ENCODE results near the gene UBLCP1.

UBLCP1 gene

GRCh38 chr5:159331093-159331973, 68.2 kb downstream of the UBLCP1 start (continued):
- TF ChIP-seq PRDM4 (tag by site-specific recombination; IDR thresholded peaks at IDR 0.05), result 0 out of 2 replicates have a peak, but pooled peaks have one; percentile 15
- TF ChIP-seq REST (tag by site-specific recombination; IDR thresholded peaks at IDR 0.05), result no peak
- TF ChIP-seq FEZF1 (tag by site-specific recombination; IDR thresholded peaks at IDR 0.05), result no peak
- TF ChIP-seq, protein P1, sequence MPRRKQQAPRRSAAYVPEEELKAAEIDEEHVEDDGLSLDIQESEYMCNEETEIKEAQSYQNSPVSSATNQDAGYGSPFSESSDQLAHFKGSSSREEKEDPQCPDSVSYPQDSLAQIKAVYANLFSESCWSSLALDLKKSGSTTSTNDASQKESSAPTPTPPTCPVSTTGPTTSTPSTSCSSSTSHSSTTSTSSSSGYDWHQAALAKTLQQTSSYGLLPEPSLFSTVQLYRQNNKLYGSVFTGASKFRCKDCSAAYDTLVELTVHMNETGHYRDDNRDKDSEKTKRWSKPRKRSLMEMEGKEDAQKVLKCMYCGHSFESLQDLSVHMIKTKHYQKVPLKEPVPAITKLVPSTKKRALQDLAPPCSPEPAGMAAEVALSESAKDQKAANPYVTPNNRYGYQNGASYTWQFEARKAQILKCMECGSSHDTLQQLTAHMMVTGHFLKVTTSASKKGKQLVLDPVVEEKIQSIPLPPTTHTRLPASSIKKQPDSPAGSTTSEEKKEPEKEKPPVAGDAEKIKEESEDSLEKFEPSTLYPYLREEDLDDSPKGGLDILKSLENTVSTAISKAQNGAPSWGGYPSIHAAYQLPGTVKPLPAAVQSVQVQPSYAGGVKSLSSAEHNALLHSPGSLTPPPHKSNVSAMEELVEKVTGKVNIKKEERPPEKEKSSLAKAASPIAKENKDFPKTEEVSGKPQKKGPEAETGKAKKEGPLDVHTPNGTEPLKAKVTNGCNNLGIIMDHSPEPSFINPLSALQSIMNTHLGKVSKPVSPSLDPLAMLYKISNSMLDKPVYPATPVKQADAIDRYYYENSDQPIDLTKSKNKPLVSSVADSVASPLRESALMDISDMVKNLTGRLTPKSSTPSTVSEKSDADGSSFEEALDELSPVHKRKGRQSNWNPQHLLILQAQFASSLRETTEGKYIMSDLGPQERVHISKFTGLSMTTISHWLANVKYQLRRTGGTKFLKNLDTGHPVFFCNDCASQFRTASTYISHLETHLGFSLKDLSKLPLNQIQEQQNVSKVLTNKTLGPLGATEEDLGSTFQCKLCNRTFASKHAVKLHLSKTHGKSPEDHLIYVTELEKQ (tag by site-specific recombination; IDR thresholded peaks at IDR 0.05; ENCODE audit: borderline replicate concordance), result no peak
- no peak for TF ChIP-seq ELK4 (IDR thresholded peaks at IDR 0.05; ENCODE audit: borderline replicate concordance, low read depth, low read length)
- TF ChIP-seq SETDB1 (IDR thresholded peaks at IDR 0.05; ENCODE audit: insufficient read length, low read length), result no peak
- TF ChIP-seq ZNF501 (tag by site-specific recombination; IDR thresholded peaks at IDR 0.05), result peak; percentile 83; the same call in 1 of the 2 replicates
- no peak; the same call in 1 of the 2 replicates for TF ChIP-seq ZNF610 (tag by site-specific recombination; IDR thresholded peaks at IDR 0.05; ENCODE audit: borderline replicate concordance)
- TF ChIP-seq ZNF416 (tag by site-specific recombination; IDR thresholded peaks at IDR 0.05), result no peak
- TF ChIP-seq HIC1 (tag by site-specific recombination; IDR thresholded peaks at IDR 0.05), result no peak
- TF ChIP-seq ZBTB1 (tag by site-specific recombination; IDR thresholded peaks at IDR 0.05), result no peak
- no peak for TF ChIP-seq SALL2 (tag by site-specific recombination; IDR thresholded peaks at IDR 0.05; ENCODE audit: borderline replicate concordance)
- peak; percentile 82 for TF ChIP-seq GLIS1 (tag by site-specific recombination; IDR thresholded peaks at IDR 0.05)
- TF ChIP-seq ZNF2 (tag by site-specific recombination; IDR thresholded peaks at IDR 0.05), result peak; percentile 100
- no peak for TF ChIP-seq ZNF26 (tag by site-specific recombination; IDR thresholded peaks at IDR 0.05)
- TF ChIP-seq SP2 (tag by site-specific recombination; IDR thresholded peaks at IDR 0.05), result peak; percentile 55
- TF ChIP-seq ZNF530 (tag by site-specific recombination; IDR thresholded peaks at IDR 0.05; ENCODE audit: low read depth), result no peak
- TF ChIP-seq ZBTB44 (tag by site-specific recombination; IDR thresholded peaks at IDR 0.05), result no peak
- TF ChIP-seq, protein P2, sequence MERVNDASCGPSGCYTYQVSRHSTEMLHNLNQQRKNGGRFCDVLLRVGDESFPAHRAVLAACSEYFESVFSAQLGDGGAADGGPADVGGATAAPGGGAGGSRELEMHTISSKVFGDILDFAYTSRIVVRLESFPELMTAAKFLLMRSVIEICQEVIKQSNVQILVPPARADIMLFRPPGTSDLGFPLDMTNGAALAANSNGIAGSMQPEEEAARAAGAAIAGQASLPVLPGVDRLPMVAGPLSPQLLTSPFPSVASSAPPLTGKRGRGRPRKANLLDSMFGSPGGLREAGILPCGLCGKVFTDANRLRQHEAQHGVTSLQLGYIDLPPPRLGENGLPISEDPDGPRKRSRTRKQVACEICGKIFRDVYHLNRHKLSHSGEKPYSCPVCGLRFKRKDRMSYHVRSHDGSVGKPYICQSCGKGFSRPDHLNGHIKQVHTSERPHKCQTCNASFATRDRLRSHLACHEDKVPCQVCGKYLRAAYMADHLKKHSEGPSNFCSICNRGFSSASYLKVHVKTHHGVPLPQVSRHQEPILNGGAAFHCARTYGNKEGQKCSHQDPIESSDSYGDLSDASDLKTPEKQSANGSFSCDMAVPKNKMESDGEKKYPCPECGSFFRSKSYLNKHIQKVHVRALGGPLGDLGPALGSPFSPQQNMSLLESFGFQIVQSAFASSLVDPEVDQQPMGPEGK (tag by site-specific recombination; IDR thresholded peaks at IDR 0.05), result peak; percentile 83
